ENCODE data around the gene RARB.

The RARB gene

DNA sequence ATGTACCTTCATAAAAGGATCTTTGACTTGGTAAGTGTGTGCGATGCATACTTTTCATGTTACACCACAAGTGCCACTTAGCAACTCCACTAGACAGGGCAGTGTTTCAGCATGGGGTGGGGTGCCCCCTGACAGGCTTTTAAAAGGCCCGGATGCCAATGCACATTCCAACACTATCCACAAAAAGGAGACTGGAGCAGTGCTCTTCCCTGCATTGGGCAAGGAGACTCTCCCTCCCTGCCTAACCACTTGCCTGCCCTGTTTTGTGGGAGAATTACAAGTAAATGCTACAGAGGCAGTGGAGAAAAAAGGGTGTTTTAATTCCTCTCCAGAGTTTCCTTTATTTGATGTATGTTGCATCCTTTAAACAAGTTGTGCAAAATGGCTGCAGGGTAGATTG is 1.7 kb upstream of the RARB start:
- no peaks in the 10 kb centered on the region for H3F3A ChIP-seq (ENCODE audit: insufficient read depth, low read length)
- H3K79me2 ChIP-seq (ENCODE audit: insufficient read depth, low read length) = no peaks in the 10 kb centered on the region
- H3K36me3 ChIP-seq (ENCODE audit: insufficient read depth, low read length) = no peaks in the 10 kb centered on the region
- H3K9me3 ChIP-seq (ENCODE audit: low read length) = no peaks in the 10 kb centered on the region
- H3K4me2 ChIP-seq (ENCODE audit: low read length) = no peak overlapping the region
- TF ChIP-seq EZH2 (IDR thresholded peaks at IDR 0.05; ENCODE audit: borderline replicate concordance, low read length) = no peak
- TF ChIP-seq, protein P1, sequence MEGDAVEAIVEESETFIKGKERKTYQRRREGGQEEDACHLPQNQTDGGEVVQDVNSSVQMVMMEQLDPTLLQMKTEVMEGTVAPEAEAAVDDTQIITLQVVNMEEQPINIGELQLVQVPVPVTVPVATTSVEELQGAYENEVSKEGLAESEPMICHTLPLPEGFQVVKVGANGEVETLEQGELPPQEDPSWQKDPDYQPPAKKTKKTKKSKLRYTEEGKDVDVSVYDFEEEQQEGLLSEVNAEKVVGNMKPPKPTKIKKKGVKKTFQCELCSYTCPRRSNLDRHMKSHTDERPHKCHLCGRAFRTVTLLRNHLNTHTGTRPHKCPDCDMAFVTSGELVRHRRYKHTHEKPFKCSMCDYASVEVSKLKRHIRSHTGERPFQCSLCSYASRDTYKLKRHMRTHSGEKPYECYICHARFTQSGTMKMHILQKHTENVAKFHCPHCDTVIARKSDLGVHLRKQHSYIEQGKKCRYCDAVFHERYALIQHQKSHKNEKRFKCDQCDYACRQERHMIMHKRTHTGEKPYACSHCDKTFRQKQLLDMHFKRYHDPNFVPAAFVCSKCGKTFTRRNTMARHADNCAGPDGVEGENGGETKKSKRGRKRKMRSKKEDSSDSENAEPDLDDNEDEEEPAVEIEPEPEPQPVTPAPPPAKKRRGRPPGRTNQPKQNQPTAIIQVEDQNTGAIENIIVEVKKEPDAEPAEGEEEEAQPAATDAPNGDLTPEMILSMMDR (IDR thresholded peaks at IDR 0.05; ENCODE audit: low read length) = no peak
- H2AFZ ChIP-seq (ENCODE audit: low read length) = no peak overlapping the region
- H3K27me3 ChIP-seq (ENCODE audit: insufficient read depth, low read length) = no peaks in the 10 kb centered on the region; the same call in 1 of the 2 replicates
- H3K27ac ChIP-seq (ENCODE audit: low read depth, low read length, poor library complexity, severe bottlenecking) = no peak overlapping the region
- H3K9ac ChIP-seq (ENCODE audit: low read length) = no peak overlapping the region
- no peaks in the 10 kb centered on the region for H3K4me1 ChIP-seq (ENCODE audit: insufficient read depth, low read length, severe bottlenecking)
- H3K9me2 ChIP-seq (ENCODE audit: low read depth, low read length) = no peaks in the 10 kb centered on the region
- no peak overlapping the region for H3K4me3 ChIP-seq (ENCODE audit: low read depth, low read length, poor library complexity, severe bottlenecking)
- no peaks in the 10 kb centered on the region for H4K20me1 ChIP-seq (ENCODE audit: insufficient read depth, low read length)

DNA sequence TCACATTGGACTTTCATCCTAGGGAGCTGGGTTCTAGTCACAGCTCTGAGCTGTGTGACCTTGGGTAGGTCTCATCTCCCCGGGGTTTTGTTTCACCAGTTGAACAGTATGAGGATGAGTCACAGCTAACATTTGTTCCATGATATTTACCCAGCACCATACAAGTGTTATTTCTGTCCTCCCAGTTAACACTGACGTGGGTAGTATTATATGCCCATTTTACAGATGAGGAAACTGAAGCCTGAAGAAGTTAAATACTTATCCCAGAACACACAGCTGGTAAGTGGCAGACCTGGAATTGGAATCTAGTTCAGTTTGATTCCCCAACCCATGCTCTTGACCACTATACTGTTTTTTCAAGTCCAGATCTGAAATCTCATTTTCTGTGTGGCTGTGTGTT is 908 bp upstream of the RARB start:
- Histone ChIP-seq H2AFZ (ENCODE audit: low read length) (no peak overlapping the region), H3K36me3 (ENCODE audit: insufficient read depth, low read length) (no peaks in the 10 kb centered on the region), H4K20me1 (ENCODE audit: insufficient read depth, low read length) (no peaks in the 10 kb centered on the region), H3K27me3 (ENCODE audit: insufficient read depth, low read length) (no peaks in the 10 kb centered on the region; the same call in 1 of the 2 replicates), H3K4me2 (ENCODE audit: low read length) (no peak overlapping the region), H3K79me2 (ENCODE audit: insufficient read depth, low read length) (no peaks in the 10 kb centered on the region), H3K9me2 (ENCODE audit: low read depth, low read length) (no peaks in the 10 kb centered on the region), H3K4me1 (ENCODE audit: insufficient read depth, low read length, severe bottlenecking) (no peaks in the 10 kb centered on the region), H3K9ac (ENCODE audit: low read length) (no peak overlapping the region), H3K4me3 (ENCODE audit: low read depth, low read length, poor library complexity, severe bottlenecking) (no peak overlapping the region), H3K9me3 (ENCODE audit: low read length) (no peaks in the 10 kb centered on the region), H3K27ac (ENCODE audit: low read depth, low read length, poor library complexity, severe bottlenecking) (no peak overlapping the region), H3F3A (ENCODE audit: insufficient read depth, low read length) (no peaks in the 10 kb centered on the region)
- no peak for TF ChIP-seq EZH2 (IDR thresholded peaks at IDR 0.05; ENCODE audit: borderline replicate concordance, low read length)
- TF ChIP-seq, protein P1 (IDR thresholded peaks at IDR 0.05; ENCODE audit: low read length) = no peak

DNA sequence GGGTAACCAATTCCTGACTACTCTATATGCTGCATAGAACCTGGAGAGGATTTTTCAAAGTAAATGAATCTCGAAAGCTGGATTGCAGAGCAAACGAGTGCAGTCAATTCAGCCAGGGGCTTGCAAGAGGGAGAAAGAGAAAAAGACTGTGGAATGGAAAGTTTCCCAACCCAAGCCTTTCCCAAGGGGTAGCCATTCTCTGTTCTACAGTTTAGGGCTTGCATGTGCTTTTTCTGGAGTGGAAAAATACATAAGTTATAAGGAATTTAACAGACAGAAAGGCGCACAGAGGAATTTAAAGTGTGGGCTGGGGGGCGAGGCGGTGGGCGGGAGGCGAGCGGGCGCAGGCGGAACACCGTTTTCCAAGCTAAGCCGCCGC is 511 bp upstream of the RARB start:
- no peaks in the 10 kb centered on the region for H3K79me2 ChIP-seq (ENCODE audit: insufficient read depth, low read length)
- no peak overlapping the region for H2AFZ ChIP-seq (ENCODE audit: low read length)
- H3K4me1 ChIP-seq (ENCODE audit: insufficient read depth, low read length, severe bottlenecking) = no peaks in the 10 kb centered on the region
- H3F3A ChIP-seq (ENCODE audit: insufficient read depth, low read length) = no peaks in the 10 kb centered on the region
- H3K4me3 ChIP-seq (ENCODE audit: low read depth, low read length, poor library complexity, severe bottlenecking) = no peak overlapping the region
- H3K27ac ChIP-seq (ENCODE audit: low read depth, low read length, poor library complexity, severe bottlenecking) = no peak overlapping the region
- H3K9ac ChIP-seq (ENCODE audit: low read length) = no peak overlapping the region
- no peak for TF ChIP-seq EZH2 (IDR thresholded peaks at IDR 0.05; ENCODE audit: borderline replicate concordance, low read length)
- TF ChIP-seq, protein P1 (IDR thresholded peaks at IDR 0.05; ENCODE audit: low read length) = no peak
- H3K9me2 ChIP-seq (ENCODE audit: low read depth, low read length) = no peaks in the 10 kb centered on the region
- no peaks in the 10 kb centered on the region for H4K20me1 ChIP-seq (ENCODE audit: insufficient read depth, low read length)
- no peaks in the 10 kb centered on the region for H3K9me3 ChIP-seq (ENCODE audit: low read length)
- H3K36me3 ChIP-seq (ENCODE audit: insufficient read depth, low read length) = no peaks in the 10 kb centered on the region
- no peaks in the 10 kb centered on the region; the same call in 1 of the 2 replicates for H3K27me3 ChIP-seq (ENCODE audit: insufficient read depth, low read length)
- no peak overlapping the region for H3K4me2 ChIP-seq (ENCODE audit: low read length)
